ENCODE measurements around the gene CFC1B.
"Not testable (repeated sequence)": the region's sequence is repeated elsewhere in the genome, so short reads cannot be mapped to it uniquely, and the experiment has no call there.

DNA sequence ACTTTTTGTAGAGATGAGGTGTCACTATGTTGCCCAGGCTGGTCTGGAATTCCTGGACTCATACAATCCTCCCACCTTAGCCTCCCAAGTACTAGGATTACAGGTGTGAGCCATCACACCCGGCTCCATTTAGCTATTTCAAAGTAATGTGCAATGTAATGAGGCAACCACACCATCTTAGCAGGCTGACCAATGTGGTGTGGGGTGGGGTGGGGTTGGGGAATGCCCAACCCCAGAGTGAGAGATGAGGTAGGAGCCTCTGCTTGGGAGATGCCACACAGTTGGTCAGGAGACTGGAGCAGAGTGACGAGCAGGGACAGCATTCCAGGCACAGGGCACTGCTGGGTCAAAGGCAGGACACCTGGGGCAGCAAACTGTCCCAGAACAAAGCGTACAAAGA is 27.4 kb downstream of the CFC1B start:
- TF ChIP-seq, protein P1, sequence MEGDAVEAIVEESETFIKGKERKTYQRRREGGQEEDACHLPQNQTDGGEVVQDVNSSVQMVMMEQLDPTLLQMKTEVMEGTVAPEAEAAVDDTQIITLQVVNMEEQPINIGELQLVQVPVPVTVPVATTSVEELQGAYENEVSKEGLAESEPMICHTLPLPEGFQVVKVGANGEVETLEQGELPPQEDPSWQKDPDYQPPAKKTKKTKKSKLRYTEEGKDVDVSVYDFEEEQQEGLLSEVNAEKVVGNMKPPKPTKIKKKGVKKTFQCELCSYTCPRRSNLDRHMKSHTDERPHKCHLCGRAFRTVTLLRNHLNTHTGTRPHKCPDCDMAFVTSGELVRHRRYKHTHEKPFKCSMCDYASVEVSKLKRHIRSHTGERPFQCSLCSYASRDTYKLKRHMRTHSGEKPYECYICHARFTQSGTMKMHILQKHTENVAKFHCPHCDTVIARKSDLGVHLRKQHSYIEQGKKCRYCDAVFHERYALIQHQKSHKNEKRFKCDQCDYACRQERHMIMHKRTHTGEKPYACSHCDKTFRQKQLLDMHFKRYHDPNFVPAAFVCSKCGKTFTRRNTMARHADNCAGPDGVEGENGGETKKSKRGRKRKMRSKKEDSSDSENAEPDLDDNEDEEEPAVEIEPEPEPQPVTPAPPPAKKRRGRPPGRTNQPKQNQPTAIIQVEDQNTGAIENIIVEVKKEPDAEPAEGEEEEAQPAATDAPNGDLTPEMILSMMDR (IDR thresholded peaks at IDR 0.05; ENCODE audit: low read length), result not testable (repeated sequence)
- not testable (repeated sequence) for TF ChIP-seq EZH2phosphoT487 (IDR thresholded peaks at IDR 0.05; ENCODE audit: low read length); EZH2 (optimal IDR thresholded peaks at IDR 0.05; ENCODE audit: low read depth, low read length)
